Activated CD8-positive, alpha-beta memory T cell treated with anti-CD3 and anti-CD28 coated beads, Interleukin-2, amount 50 U/mL, for 1 hour (primary cell): ENCODE data around the gene SUPT20HL2.
"Not testable (repeated sequence)": the region's sequence is repeated elsewhere in the genome, so short reads cannot be mapped to it uniquely, and the experiment has no call there.

ENCODE experiments used
- DNase-seq: peaks from one replicate; pipeline ENCODE4 v3.0.0-alpha.2; 2020; ENCODE audit errors: extremely low read depth

Gene SUPT20HL2

GRCh38 chrX:24314019-24314635, at the start of gene SUPT20HL2:
SUPT20HL2 (minus strand) TSS chrX:24314069; CDS start chrX:24313315, 754 bp downstream.
- DNase-seq, result no peak

- not testable (repeated sequence) for DNase-seq
These were observed 48.3 kb upstream of the SUPT20HL2 start for GRCh38 chrX:24362089-24362745.

- no peak for DNase-seq
These were observed 46.4 kb upstream of the SUPT20HL2 start, which contains the start of gene SUPT20HL1 for GRCh38 chrX:24360272-24360671. SUPT20HL1 (plus strand) TSS chrX:24360639; CDS start chrX:24362761, 2,122 bp downstream.

GRCh38 chrX:24357106-24357505, 43.2 kb upstream of the SUPT20HL2 start:
- no peak for DNase-seq

- DNase-seq, result no peak
These were observed 41.2 kb upstream of the SUPT20HL2 start for GRCh38 chrX:24355095-24355494.

- no peak for DNase-seq
These were observed 36.3 kb upstream of the SUPT20HL2 start for GRCh38 chrX:24350217-24350616.

GRCh38 chrX:24347881-24348280, 34.0 kb upstream of the SUPT20HL2 start:
- DNase-seq, result no peak

GRCh38 chrX:24343719-24344118, 29.9 kb upstream of the SUPT20HL2 start:
- no peak for DNase-seq

- no peak for DNase-seq
These were observed 27.9 kb upstream of the SUPT20HL2 start for GRCh38 chrX:24341795-24342194.

GRCh38 chrX:24340501-24340900, 26.6 kb upstream of the SUPT20HL2 start:
- no peak for DNase-seq

- DNase-seq, result no peak
These were observed 26.0 kb upstream of the SUPT20HL2 start for GRCh38 chrX:24339911-24340310.

- DNase-seq, result no peak
These were observed 22.0 kb upstream of the SUPT20HL2 start for GRCh38 chrX:24335871-24336270.

GRCh38 chrX:24334461-24334860, 20.6 kb upstream of the SUPT20HL2 start:
- no peak for DNase-seq

GRCh38 chrX:24333371-24333770, 19.5 kb upstream of the SUPT20HL2 start:
- no peak for DNase-seq

- no peak for DNase-seq
These were observed 19.0 kb upstream of the SUPT20HL2 start for GRCh38 chrX:24332878-24333277.

GRCh38 chrX:24325231-24325630, 11.4 kb upstream of the SUPT20HL2 start:
- DNase-seq, result no peak

GRCh38 chrX:24321741-24322395, 8.0 kb upstream of the SUPT20HL2 start:
- no peak for DNase-seq

- no peak for DNase-seq
These were observed 3.7 kb upstream of the SUPT20HL2 start for GRCh38 chrX:24317567-24317966.

GRCh38 chrX:24316111-24316510, 2.2 kb upstream of the SUPT20HL2 start:
- no peak for DNase-seq

- not testable (repeated sequence) for DNase-seq
These were observed 1.6 kb downstream of the SUPT20HL2 start for GRCh38 chrX:24312249-24312607.

GRCh38 chrX:24311507-24312248, 2.2 kb downstream of the SUPT20HL2 start:
- DNase-seq, result not testable (repeated sequence)

- DNase-seq, result not testable (repeated sequence)
These were observed 3.0 kb downstream of the SUPT20HL2 start for GRCh38 chrX:24310916-24311315.
